ENCODE data around the gene CD36.

CD36 gene

GRCh38 chr7:80671744-80672143, 33.3 kb downstream of the CD36 start:
- no peak for TF ChIP-seq CTCF (IDR thresholded peaks at IDR 0.05)
- Histone ChIP-seq H3K27ac (no peak overlapping the region), H3K4me3 (no peak overlapping the region)
- DNase-seq (ENCODE audit: low spot score) = no peak

DNA sequence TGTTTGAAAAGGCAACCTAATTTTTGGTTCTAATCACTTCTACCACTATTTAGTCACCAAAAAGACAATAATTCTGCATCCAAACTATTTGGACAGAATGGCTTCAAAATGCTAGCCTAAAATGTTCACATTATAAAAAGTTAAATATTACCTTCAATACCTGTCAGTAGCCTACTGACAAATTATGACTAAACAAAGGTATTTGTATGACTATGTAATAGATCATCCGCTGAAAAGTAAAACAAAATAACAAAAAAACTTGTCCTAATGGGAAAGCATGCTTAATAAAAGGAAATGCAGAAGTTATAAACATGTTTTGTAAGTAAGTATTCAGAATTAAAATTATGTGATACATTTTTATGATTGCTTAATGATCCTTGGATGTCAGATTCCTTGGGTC, 36.6 kb downstream of the CD36 start:
- H3K27ac ChIP-seq = no peak overlapping the region
- no peak for TF ChIP-seq CTCF (IDR thresholded peaks at IDR 0.05)
- H3K4me3 ChIP-seq = no peak overlapping the region
- DNase-seq (ENCODE audit: low spot score) = no peak

DNA sequence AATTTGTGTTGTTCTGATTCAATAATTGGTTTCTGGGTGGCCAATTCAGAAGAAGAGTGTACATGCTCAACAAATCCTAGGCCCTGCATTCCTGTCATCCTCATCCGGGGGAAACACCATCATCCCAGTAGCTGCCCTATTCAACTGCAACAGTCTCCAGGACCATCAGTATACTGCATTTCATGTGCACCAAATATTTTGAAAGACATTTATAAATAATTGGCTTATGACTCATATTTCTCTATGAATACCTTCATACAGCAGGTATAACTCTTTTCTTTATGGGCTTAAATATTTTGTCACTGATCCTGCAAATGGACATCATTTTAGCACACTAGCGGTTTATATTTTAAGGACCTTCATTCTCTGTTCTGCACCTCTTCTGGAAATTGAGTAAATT, 38.0 kb downstream of the CD36 start:
- TF ChIP-seq CTCF (IDR thresholded peaks at IDR 0.05) = no peak
- Histone ChIP-seq H3K4me3 (no peak overlapping the region), H3K27ac (no peak overlapping the region)
- no peak for DNase-seq (ENCODE audit: low spot score)

DNA sequence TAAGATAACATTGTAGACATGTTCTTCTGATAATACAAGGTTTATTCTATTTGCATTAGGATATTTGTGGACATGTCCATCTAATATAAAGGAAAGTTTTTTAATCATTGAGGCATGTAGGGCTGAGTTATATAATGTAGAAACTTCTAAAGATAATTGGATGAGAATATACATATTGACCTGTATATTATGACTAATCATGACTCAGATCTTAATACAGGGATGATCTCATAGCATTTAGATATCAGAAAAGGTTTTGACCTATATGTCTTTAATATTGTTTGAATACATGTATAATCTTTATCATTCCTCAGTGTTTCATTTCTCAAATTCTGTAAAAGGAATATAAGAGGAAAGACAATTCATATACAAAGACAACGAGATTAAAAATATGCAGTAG, 39.2 kb downstream of the CD36 start:
- no peak for TF ChIP-seq CTCF (IDR thresholded peaks at IDR 0.05)
- no peak overlapping the region for H3K27ac ChIP-seq
- no peak for DNase-seq (ENCODE audit: low spot score)
- no peak overlapping the region for H3K4me3 ChIP-seq

DNA sequence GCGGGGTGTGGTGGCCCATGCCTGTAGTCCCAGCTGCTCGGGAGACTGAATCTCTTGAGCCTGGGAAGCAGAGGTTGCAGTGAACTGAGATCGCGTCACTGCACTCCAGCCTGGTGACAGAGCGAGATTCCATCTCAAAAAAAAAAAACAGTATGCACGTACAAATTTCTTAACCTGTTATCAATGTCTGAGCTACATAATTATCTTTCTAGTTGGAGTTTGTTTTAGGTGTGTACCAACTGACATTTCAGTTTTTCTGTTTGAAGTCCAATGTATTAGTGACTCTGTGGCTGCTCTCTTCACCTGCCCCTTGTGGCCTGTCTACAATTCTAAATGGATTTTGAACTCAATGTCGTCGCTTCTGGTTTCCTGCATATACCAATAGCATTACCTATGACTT, 40.3 kb downstream of the CD36 start:
- DNase-seq (ENCODE audit: low spot score) = no peak
- Histone ChIP-seq H3K27ac (no peak overlapping the region), H3K4me3 (no peak overlapping the region)
- no peak for TF ChIP-seq CTCF (IDR thresholded peaks at IDR 0.05)

GRCh38 chr7:80679921-80680907, 41.8 kb downstream of the CD36 start:
- no peak overlapping the region for H3K4me3 ChIP-seq
- no peak for DNase-seq (ENCODE audit: low spot score)
- no peak overlapping the region for H3K27ac ChIP-seq
- TF ChIP-seq CTCF (IDR thresholded peaks at IDR 0.05) = no peak

Measured in coronary artery (tissue), 2 donors.